ENCODE data around the gene TRMT61A.

The TRMT61A gene

DNA sequence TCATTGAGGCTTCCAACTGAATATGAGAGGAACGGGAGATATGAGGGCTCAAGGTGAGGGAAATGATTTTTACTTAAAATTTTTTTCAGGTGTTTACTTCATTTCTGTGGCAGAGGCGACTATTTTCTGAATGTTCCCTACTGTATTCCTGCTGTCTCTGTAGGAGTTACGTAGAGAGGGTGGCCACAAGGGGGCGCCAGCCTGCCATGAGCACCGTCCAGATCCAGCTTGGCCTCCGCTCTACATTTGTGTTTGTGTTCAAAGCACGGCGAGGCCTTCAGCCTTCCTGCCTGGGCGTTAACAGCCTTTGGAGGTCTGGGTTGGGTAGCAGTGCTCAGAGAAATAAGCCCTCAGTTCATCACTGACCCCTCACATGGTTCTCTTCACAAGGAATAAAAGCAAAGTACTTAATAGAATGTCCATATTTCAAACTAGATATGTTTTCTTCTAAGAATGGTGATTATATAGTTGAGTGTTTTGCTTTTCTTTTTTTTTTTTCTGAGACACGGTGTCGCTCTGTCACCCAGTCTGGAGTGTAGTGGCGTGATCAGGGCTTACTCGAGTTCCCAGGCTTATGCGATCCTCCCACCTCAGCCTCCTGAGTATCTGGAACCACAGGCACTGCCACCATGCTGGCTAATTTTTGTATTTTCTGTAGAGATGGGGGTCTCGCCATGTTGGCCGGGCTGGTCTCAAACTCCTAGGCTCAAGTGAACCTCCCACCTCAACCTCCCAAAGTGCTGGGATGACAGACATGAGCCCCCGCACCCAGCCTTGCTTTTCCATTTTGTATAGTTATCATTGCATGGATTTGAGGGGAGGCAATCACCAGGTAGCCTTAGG, 28.6 kb upstream of the TRMT61A start:
- TF ChIP-seq, protein P1, sequence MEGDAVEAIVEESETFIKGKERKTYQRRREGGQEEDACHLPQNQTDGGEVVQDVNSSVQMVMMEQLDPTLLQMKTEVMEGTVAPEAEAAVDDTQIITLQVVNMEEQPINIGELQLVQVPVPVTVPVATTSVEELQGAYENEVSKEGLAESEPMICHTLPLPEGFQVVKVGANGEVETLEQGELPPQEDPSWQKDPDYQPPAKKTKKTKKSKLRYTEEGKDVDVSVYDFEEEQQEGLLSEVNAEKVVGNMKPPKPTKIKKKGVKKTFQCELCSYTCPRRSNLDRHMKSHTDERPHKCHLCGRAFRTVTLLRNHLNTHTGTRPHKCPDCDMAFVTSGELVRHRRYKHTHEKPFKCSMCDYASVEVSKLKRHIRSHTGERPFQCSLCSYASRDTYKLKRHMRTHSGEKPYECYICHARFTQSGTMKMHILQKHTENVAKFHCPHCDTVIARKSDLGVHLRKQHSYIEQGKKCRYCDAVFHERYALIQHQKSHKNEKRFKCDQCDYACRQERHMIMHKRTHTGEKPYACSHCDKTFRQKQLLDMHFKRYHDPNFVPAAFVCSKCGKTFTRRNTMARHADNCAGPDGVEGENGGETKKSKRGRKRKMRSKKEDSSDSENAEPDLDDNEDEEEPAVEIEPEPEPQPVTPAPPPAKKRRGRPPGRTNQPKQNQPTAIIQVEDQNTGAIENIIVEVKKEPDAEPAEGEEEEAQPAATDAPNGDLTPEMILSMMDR (IDR thresholded peaks at IDR 0.05; ENCODE audit: low read depth, low read length, poor library complexity, severe bottlenecking): peak; percentile 98
- no peak for TF ChIP-seq EZH2phosphoT487 (IDR thresholded peaks at IDR 0.05; ENCODE audit: borderline replicate concordance, low read length)
- H3K79me2 ChIP-seq (ENCODE audit: control insufficient read depth, low read length): peaks cover 4% of the 10 kb centered on the region; the same call in 1 of the 2 replicates
- H3K9me3 ChIP-seq (ENCODE audit: control insufficient read depth, insufficient read depth, low read length): no peaks in the 10 kb centered on the region
- H3K36me3 ChIP-seq (ENCODE audit: control insufficient read depth, low read length): peaks cover 70% of the 10 kb centered on the region
- peaks cover 14% of the 10 kb centered on the region for H3F3A ChIP-seq (ENCODE audit: control insufficient read depth, insufficient read depth)
- no peaks in the 10 kb centered on the region for H3K9me2 ChIP-seq (replicated peaks; ENCODE audit: control insufficient read depth, low read length)
- H3K4me3 ChIP-seq (ENCODE audit: low read length): no peak overlapping the region
- H3K27ac ChIP-seq (ENCODE audit: low read depth, low read length): no peak overlapping the region
- no peaks in the 10 kb centered on the region for H3K27me3 ChIP-seq (ENCODE audit: control insufficient read depth, low read length)
- peaks cover 3% of the 10 kb centered on the region for H3K4me1 ChIP-seq (ENCODE audit: control insufficient read depth, low read length)
- no peaks in the 10 kb centered on the region for H4K20me1 ChIP-seq (ENCODE audit: control insufficient read depth, insufficient read depth, low read depth, low read length)
- H3K4me2 ChIP-seq (ENCODE audit: low read length): no peak overlapping the region

DNA sequence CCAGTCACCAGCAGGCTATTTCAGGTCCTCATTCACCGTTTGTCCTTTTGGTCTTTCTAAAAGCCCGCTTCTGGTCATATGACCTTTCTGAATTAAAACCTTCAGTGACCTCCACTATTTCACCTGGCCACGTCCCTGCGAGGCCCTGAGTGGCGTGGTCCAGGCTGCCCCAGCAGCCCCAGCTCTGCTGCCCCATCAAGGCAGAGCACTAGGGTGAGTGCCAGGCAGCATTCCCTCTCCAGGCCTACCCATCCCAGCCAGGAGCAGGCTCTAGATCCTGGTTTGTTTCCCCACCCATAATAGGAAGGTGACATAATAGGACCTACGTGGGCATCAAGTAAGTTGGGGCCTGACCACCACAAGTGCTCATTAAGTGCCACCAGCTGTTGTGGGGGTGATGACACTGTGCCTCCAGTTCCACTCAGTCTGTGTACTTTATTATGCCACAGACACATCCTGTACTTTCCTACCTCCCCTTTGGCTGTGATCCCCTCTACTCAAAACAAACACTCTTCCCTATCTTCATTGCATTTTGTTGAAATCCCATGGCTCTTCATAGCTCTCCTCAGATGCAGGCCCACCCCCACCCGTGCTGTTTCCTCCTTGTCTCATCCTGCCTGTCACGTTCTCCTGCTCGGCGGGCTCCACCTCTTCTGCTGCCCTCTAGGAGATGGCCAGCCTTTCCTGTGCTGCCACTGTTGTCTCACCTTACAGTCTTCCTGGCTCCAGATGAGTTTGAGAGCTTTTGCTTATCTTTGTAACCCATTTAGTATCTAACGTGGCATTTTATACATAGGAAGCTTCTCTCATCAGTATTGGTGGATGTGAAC, 27.7 kb upstream of the TRMT61A start:
- peaks cover 66% of the 10 kb centered on the region for H3K36me3 ChIP-seq (ENCODE audit: control insufficient read depth, low read length)
- H3F3A ChIP-seq (ENCODE audit: control insufficient read depth, insufficient read depth): peaks cover 14% of the 10 kb centered on the region
- no peaks in the 10 kb centered on the region for H3K9me2 ChIP-seq (replicated peaks; ENCODE audit: control insufficient read depth, low read length)

DNA sequence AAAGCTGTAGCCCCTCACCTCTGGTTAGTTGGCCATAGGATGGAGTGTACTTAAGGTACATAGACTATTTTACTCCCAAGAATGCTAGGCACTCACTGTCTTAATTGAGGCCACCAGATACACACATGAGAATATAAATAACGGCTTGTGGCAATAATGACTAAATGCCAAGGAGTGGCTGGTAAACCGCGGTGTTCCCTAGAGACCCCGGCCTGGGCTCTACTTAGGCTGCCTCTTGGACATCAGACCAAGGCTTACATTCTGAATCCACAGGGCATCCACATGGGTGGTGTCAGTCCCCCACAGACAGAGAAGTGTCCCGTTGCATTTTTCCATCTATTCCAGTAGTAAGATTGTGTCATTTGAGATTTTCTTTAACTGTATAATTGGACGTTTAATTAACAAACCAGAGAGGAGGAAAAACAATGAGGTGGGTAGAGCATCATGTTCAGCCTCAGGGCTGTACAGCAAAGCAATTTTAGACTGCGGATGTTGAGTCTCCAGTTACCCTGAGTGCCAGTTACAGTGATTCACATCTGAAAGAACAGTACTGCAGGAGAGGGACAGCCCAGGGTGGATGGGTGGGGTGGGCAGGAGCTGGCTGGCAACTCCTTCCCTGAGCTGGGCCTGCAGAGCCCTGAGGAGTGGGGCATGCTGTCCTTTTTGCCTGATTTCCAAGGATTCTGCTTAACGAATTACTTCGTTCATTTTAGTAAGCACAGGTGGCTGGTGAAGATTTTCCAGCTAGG, 26.9 kb upstream of the TRMT61A start:
- H3F3A ChIP-seq (ENCODE audit: control insufficient read depth, insufficient read depth): peaks cover 14% of the 10 kb centered on the region
- H3K36me3 ChIP-seq (ENCODE audit: control insufficient read depth, low read length): peaks cover 66% of the 10 kb centered on the region
- TF ChIP-seq, protein P1 (IDR thresholded peaks at IDR 0.05; ENCODE audit: low read depth, low read length, poor library complexity, severe bottlenecking): no peak
- no peak for TF ChIP-seq EZH2phosphoT487 (IDR thresholded peaks at IDR 0.05; ENCODE audit: borderline replicate concordance, low read length)
- peaks cover 3% of the 10 kb centered on the region for H3K4me1 ChIP-seq (ENCODE audit: control insufficient read depth, low read length)
- H3K4me3 ChIP-seq (ENCODE audit: low read length): no peak overlapping the region
- H3K79me2 ChIP-seq (ENCODE audit: control insufficient read depth, low read length): peaks cover 4% of the 10 kb centered on the region; the same call in 1 of the 2 replicates
- no peaks in the 10 kb centered on the region for H4K20me1 ChIP-seq (ENCODE audit: control insufficient read depth, insufficient read depth, low read depth, low read length)
- H3K27ac ChIP-seq (ENCODE audit: low read depth, low read length): no peak overlapping the region
- H3K9me3 ChIP-seq (ENCODE audit: control insufficient read depth, insufficient read depth, low read length): no peaks in the 10 kb centered on the region
- H3K4me2 ChIP-seq (ENCODE audit: low read length): no peak overlapping the region
- no peaks in the 10 kb centered on the region for H3K27me3 ChIP-seq (ENCODE audit: control insufficient read depth, low read length)
- H3K9me2 ChIP-seq (replicated peaks; ENCODE audit: control insufficient read depth, low read length): no peaks in the 10 kb centered on the region

More for the DNA sequence above, 27.7 kb upstream of the TRMT61A start:
- Histone ChIP-seq H3K4me1 (ENCODE audit: control insufficient read depth, low read length) (peaks cover 3% of the 10 kb centered on the region), H3K4me3 (ENCODE audit: low read length) (no peak overlapping the region), H3K79me2 (ENCODE audit: control insufficient read depth, low read length) (peaks cover 4% of the 10 kb centered on the region; the same call in 1 of the 2 replicates), H3K9me3 (ENCODE audit: control insufficient read depth, insufficient read depth, low read length) (no peaks in the 10 kb centered on the region), H4K20me1 (ENCODE audit: control insufficient read depth, insufficient read depth, low read depth, low read length) (no peaks in the 10 kb centered on the region), H3K4me2 (ENCODE audit: low read length) (no peak overlapping the region), H3K27ac (ENCODE audit: low read depth, low read length) (no peak overlapping the region), H3K27me3 (ENCODE audit: control insufficient read depth, low read length) (no peaks in the 10 kb centered on the region)
- no peak for TF ChIP-seq EZH2phosphoT487 (IDR thresholded peaks at IDR 0.05; ENCODE audit: borderline replicate concordance, low read length)
- TF ChIP-seq, protein P1 (IDR thresholded peaks at IDR 0.05; ENCODE audit: low read depth, low read length, poor library complexity, severe bottlenecking): no peak
